GM18909 (cell line): ENCODE data around the gene TAC3.
"Not testable (repeated sequence)": the region's sequence is repeated elsewhere in the genome, so short reads cannot be mapped to it uniquely, and the experiment has no call there.

ENCODE experiments used
- ATAC-seq: cut with Tn5 transposase; IDR thresholded peaks from one replicate; pipeline ENCODE4 v1.9.1; 2021; ENCODE audit warnings: mild to moderate bottlenecking; ENCODE audit not compliant: unreplicated experiment, poor library complexity

Gene TAC3

DNA sequence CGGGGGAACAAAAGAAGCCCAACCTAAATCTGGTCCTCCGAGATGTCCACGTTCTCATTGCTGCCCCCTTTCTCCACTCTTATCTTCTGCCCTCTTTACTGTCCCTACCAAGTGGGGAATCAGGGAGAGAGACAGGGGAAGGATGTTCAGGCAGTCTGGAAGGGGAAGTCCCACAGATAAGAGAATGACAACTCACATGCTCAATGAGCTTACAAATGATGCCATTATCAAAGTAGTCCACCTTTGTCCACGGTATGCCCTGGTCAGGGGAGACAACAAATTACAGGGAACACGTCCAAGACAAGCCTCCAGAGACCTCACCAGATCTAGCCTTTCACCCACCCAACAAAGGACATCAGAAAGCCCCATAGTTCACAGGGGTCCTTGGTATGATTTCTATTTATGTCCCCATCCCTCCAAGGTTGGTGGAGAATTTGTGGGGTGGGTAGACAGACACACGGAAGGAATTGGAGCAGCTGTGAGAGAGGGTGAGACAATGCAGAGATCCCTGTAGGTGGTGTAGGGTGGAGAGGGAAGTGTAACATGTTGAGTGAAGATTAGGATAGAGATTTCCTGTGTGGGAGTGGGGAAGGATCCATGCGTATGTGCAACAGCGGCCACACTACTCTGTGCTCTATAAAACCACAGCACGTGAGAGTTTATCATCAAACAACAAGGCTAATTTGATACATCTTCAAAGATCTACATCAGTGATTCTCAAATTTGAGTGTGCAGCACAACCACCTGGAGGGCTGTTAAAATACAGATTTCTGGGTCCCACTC lies 22.9 kb upstream of the TAC3 start:
- ATAC-seq, result no peak

DNA sequence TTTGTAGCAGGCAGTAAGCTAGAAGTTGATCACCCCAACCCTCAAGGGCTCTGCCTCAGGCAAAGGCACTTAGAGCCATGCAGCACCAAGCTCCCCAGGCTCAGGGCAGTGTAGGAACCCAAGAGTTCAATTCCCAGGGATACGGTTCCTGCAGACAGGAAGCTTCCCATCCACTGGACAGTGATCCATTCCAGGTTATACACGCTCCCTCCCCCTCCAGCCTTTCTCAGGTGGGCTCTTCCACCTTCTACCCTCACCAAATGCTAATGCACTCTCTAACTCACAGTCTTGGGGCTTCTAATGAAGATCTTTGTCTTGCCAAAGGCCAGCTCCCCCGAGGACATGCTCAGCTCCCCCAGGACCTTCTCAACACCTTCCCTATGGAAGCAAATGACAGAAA lies 20.9 kb upstream of the TAC3 start:
- no peak for ATAC-seq

DNA sequence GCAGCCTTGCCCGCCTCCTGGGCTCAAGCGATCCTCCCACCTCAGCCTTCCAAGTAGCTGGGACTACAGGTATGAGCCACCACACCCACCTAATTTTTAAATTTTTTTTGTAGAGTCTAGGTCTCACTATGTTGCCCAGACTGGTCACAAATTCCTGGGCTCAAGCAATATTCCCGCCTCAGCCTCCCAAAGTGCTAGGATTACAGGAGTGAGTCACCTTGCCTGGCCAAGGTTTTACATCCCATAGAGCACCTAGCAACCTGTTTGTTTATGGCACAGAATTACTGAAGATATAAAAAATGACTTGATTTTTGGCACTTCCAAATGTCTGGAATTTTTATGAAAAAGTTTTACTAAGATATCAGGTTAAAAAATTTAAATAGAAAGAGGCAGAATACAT lies 17.1 kb upstream of the TAC3 start:
- no peak for ATAC-seq

DNA sequence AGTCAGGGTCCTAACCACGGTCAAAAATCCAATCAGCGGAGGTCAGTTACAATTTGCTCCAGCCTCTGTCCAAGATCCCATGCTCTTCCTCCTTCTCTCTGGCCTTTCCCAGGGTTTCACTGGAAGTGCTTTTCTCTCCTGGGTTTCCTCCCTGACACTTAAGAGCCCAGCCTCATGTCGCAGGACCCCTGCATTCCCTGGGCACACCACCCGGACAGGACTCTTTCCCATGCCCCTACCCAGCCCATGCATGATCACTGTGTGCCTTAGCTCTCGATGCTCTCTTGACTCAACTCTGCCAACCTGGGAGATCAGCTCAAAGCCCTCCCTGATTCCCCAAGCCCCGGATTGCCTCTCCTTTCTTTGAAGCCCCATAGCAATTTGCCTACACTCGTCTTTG lies 15.5 kb upstream of the TAC3 start:
- ATAC-seq, result no peak

GRCh38 chr12:57031138-57031725 lies 14.9 kb upstream of the TAC3 start:
- ATAC-seq, result peak; percentile 56

DNA sequence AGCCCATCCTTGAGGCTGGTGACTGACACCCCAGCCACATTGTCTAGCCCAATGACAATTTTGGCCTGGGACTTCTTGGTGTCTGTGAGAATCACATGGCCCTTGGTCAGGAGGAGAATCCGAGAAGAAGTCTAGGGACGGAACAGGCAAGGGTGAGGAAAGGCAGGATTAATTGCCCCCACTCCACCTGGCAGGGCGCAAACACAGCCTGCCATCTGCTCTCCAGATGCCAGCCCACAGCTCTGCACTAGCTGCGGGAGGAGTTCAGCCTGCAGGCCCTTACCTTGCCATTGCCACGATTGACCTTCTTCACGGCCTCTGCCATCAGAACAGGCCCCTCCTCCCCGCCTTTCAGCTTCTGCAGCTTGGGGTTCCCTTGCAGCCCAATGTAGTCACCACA lies 13.1 kb upstream of the TAC3 start:
- ATAC-seq, result no peak

DNA sequence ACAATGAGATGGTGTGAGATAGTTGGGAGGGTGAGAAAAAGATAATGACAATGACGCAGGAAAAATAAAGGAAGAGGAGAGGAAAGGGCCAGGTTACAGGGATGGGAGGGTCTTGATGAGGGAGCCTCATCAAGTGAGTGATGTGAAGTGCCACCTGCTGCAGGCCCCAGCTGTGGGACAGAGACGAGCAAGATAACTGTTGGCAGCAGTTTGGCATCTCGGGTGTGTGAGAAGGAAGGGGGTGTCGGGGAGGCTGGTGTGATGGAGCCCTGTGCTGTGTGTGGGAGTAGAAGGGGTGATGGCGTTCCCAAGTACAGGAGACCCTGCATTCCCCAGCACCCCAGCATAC lies 11.4 kb upstream of the TAC3 start:
- no peak for ATAC-seq

- ATAC-seq, result no peak
Observed at GRCh38 chr12:57027011-57027804, 10.9 kb upstream of the TAC3 start.

GRCh38 chr12:57025196-57025595 lies 8.9 kb upstream of the TAC3 start:
- ATAC-seq, result no peak

DNA sequence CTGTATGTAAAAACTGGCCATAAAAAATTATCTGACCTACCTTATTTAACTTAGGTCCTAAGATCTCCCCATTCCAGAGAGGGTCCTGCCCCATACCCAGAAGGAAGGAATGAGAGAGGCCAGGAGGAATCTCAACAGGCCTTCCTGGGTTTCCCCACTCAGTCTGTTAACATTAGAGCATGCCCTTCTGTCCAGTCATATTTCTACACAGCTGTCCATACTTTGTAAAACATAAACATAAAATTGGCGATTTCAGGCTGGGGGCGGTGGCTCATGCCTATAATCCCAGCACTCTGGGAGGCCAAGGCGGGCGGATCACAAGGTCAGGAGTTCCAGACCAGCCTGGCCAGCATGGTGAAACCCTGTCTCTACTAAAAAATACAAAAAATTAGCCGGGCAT lies 6.0 kb upstream of the TAC3 start:
- ATAC-seq, result not testable (repeated sequence)

GRCh38 chr12:57019983-57020719 lies 3.8 kb upstream of the TAC3 start:
- ATAC-seq, result no peak

DNA sequence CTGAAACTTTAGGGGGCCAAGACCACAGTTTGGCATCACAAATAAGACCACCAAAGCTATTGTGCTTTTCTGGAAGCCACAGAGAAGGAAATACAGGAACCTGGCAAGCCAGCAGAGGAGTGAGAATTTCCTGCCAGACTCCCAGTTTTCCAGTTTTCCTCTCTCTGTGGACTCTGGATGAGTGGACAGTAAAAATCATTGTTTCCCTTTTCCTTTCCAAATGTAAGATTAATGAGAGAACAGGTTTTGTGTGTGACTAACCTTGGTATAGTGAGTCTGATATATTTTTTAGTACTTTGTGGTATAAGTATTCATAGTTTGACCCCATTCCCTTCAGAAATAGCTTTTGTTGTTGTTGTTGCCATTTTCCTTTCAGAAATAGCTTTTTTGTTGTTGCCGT lies 2.6 kb upstream of the TAC3 start:
- no peak for ATAC-seq

- ATAC-seq, result not testable (repeated sequence)
Observed at GRCh38 chr12:57018353-57018752, 2.0 kb upstream of the TAC3 start.

- ATAC-seq, result no peak
Observed at GRCh38 chr12:57012600-57013465, 3.5 kb downstream of the TAC3 start.

DNA sequence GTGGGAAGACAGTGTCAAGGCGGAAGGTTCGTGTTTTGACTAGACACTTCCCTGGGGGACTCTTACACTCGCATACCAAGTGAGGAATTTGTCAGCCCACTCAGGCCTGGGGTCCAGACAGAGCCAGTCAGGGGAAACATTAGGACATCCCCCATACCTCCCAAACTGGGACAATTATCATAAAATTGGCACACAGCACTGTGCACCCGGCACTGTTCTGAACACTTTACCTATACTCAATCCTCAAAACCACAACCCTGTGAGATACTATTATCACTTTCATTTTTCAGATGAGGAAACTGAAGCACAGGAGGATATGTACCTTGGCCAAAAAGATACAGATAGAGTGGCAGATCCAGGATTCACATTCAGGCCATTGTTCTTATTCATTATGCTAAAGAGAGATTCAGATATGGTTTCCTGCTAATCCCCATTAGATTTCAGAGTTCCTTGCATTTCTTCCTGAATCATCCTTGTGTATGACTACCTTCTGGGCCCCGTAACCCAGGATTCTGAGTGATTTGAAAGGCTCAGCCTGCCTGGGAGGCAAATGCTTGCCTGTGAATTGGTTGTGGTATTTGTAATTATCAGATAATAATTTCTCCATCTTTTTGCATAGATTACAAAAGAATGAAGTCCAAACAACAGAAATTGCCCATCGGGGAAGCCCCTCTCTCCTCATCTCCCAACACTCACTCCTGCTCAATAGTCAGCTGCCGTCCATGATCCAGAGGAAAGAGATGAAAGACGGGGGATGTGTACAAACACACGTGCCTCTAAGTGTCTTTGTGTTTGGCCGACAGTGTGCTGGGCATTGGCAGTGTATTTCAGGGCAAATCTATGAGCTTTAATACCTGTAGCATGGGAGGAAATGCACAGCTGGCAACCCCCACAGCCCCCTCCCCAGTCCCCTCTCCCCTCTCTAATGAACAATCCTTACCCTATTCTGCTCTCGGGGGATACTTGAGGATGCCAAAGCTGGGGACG lies 4.6 kb downstream of the TAC3 start:
- ATAC-seq, result no peak

DNA sequence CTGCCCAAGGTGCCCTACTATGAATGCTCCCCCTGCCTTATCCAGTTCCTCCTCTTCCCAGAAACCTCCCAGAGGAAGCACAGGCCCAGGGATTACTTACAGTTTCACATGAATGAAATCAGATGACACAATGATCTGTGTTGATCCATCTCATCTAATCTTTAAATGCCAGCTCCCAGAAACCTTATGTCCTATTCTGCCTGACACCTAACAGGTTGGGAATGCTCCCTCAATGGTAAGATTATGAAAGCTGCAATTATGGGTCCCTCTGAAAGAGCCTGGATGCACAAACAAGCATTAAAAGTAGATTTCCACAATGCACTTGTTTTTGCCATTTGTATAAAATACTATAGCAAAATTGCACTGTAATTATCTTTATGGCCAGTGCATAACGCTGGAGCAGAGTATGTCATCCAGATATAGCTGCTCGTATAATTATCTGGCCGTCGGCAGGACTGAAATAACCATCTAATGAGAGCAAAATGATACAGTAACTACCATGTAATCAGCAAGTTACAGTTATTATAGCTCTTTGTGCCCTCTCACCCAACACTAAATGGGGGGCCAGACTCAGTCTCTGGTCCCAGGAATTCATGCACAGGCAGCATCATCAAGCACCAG lies 5.6 kb downstream of the TAC3 start:
- no peak for ATAC-seq

DNA sequence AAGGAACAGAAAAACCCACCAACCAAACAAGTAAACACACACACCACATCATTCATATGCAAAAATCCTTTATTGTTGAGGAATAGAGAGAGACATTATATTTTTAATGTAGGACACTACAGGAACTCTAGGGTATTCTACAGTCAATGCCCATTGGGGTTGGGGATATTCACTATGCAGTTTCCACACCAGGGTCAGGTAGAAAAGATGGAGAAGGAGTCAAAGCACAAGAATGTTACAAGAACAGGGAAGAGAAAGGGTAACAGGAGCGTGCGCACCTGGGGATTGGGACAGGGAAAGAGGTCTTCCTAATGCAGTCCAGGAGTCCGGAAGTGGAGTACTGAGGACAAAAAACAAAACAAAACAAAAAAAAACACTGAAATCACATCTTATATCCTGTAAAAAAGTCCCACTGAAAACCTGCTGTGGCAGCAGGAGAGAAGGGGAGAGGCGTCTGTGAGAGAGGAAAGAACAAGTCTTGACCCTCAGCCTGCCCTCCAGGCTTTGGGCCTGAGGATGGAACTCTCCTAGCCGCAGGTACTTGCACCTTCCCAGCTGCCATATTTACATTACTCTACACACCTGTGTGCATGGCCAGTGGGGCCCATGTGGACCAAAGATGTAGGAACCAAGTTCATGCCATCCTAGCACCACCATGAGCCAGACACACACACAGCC lies 6.2 kb downstream of the TAC3 start:
- ATAC-seq, result no peak

- ATAC-seq, result no peak
Observed at GRCh38 chr12:57008178-57008577, 8.2 kb downstream of the TAC3 start.
